Neural progenitor cell (in vitro differentiated cells): ENCODE data around the gene DNAJB12.
"Not testable (repeated sequence)": the region's sequence is repeated elsewhere in the genome, so short reads cannot be mapped to it uniquely, and the experiment has no call there.

ENCODE experiments used
- CTCF ChIP-seq: fragments of 200-600 bp; sonication (generic); IDR thresholded peaks from 2 replicates; pipeline ENCODE4 v1.5.1; 2017; ENCODE audit warnings: antibody characterized with exemption, mild to moderate bottlenecking
- EZH2 ChIP-seq: fragments of 200-600 bp; sonication (generic); IDR thresholded peaks from 2 replicates; pipeline ENCODE4 v1.6.1; 2017; ENCODE audit warnings: antibody characterized with exemption, mild to moderate bottlenecking, moderate library complexity

- TF ChIP-seq CTCF, EZH2: not testable (repeated sequence)
Measured at GRCh38 chr10:72395581-72395980, 40.9 kb upstream of the DNAJB12 start.
